IPS-11a (cell line): ENCODE data around the gene WIPF3.

Experiments
- H3K4me3 ChIP-seq: one replicate; pipeline ENCODE4 v1.5.1; 2013; ENCODE audit warnings: low read depth, low read length, control low read depth

WIPF3 gene

DNA sequence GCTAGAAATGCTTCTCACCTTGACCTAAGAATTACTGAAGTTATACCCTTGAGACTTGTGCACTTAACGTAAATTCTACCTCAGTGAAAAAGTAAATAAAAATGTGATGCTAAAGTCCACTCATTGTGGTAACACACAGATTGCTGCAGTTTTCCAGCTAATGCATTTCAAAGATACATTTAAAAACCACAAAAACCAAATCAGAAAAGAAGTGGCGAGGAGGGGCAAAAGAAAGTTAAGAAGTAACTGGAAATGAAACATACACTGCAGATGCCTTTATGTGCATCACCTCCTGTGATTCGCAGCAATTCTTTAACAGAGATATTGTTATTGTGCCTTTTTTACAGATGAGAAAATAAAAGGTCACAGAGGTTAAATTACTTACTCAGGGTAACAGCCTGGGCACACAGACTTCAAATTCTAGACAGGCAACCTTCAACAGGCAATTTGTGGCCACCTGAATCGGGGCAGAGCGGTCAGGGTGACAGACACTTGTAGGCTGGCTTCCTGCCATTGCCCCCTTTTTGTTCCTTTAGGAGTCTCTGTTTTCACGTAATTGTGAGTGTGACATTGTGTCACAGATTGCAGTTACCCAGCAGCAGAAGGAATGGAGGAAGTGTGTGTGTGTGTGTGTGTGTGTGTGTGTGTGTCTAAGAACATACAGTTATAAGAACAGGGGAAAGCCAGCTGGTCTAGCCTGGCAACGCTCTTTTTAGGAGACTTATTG, 1.9 kb downstream of the WIPF3 start:
- no peak overlapping the region for H3K4me3 ChIP-seq

DNA sequence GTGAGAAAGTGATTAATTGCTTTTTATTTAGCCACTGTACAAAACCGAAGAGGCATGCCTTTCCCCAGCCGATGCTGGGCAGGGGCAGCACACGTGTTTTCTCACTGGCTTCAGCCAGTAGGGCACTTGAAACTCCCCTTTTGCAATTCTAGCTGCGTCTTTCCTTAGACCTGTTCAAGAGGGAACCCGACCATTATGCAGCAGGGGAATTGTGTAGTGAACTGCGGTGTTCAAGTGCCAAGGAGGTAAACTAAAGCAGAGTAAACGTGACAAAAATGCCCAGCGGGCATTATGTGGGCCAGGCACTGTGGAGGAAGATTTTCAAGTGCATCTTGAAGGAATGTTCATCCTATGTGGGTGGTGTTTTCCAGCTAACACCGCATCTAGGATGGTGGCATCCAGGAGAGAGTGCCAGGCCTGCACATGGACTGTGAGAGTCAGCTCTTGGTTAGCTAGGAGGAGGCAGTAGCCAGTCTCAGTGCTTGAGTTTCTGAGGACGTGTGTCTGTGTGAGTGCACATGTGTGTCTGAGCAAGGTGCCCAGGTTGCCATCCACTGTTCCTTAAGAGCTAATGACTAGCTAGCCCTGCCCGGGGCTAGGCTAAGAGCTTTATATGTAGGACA, 3.3 kb downstream of the WIPF3 start:
- H3K4me3 ChIP-seq = no peak overlapping the region

DNA sequence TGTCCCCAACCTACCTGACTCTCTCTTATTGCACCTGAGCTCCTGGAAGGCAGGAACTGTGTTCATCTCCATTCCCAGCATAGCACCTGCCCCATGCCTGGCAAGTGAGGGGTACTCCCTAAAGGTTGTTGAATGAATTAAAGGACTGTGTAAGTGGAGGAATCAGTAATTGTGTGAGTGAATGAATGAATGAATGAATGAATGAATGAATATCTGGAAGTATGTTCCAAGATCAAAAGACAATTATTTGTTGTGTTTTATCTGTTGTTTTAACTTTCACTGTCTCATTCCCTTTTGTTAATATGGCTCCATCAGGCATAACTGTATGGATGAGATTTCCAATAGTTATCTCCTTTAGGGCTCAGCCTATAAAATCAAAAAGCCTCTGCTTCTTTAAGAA, 4.0 kb downstream of the WIPF3 start:
- no peak overlapping the region for H3K4me3 ChIP-seq

DNA sequence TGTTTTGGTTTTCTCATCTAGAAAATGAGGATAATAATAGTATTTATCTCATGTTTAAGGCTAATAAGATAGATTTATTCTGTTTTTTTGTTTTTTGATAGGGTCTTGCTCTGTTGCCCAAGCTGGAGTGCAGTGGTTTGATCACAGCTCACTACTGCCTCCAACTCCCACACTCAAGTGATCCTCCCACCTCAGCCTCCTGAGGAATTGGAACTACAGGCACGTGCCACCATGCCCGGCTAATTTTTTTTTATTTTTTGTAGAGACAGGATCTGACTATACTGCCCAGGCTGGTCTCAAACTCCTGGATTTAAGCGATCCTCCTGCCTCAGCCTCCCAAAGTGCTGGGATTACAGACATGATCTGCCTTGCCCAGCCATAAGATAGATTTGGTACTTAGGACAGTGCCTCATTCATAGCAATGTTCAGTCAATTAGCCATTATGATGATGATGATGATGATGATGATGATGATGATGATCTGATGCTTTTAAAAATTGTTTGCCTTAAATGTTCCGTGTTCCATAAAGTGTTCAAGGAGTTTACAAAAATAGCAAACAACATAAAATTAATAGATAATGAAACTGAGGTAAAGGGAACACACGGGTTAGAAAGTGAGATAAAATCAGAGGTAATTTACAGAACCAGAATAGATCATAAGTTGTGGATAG, 4.6 kb downstream of the WIPF3 start:
- H3K4me3 ChIP-seq = no peak overlapping the region

DNA sequence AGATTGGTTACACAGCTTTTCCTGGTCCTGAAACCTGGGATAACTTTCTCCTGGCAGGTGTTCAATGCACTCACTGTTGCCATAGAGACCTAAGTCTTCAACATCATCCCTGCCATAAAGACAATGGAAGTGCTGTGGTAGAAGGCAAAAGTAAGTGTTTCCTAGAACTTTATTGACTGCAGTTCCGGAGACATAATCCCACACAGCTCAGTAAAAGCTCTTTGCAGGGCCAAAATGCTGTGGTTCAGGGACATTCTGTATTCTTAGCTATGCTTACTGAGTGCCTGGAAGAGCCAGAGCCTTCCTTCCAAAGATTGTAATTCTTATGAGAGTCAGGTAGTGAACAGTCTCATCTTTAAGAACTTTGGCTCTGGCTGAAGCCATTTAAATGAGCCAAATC, 5.3 kb downstream of the WIPF3 start:
- no peak overlapping the region for H3K4me3 ChIP-seq

DNA sequence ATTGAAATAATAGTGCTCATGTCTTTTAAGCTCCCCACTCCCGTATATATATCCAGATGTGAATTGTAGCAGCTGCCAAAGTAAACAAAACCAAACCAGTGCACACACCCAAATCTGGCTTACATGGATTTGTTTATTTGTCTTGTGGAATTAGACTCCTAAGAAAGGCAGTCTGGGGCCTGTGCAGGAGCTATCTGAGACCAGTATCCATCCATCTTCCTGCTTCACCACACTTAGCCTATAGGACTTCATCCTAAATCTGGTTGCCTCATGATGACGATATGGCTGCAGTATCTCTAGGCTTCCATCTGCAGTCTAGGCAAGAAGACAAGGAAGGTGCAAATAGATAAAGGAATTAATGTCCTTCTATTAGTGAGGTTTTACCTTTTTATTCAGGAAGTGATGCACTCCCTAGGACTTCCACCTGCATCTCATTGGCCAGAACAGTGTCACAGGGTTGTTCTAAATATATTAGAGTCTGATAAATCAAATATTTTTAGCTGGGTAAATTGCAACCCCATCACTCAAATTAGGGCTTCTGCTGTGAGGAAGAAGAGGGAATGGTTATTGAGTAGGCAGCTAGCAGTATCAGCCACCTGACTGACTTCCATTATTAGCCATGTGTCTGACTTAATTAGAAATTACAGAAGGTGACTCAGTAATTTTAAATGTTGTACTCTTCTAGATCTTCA, 6.0 kb downstream of the WIPF3 start:
- H3K4me3 ChIP-seq = no peak overlapping the region

DNA sequence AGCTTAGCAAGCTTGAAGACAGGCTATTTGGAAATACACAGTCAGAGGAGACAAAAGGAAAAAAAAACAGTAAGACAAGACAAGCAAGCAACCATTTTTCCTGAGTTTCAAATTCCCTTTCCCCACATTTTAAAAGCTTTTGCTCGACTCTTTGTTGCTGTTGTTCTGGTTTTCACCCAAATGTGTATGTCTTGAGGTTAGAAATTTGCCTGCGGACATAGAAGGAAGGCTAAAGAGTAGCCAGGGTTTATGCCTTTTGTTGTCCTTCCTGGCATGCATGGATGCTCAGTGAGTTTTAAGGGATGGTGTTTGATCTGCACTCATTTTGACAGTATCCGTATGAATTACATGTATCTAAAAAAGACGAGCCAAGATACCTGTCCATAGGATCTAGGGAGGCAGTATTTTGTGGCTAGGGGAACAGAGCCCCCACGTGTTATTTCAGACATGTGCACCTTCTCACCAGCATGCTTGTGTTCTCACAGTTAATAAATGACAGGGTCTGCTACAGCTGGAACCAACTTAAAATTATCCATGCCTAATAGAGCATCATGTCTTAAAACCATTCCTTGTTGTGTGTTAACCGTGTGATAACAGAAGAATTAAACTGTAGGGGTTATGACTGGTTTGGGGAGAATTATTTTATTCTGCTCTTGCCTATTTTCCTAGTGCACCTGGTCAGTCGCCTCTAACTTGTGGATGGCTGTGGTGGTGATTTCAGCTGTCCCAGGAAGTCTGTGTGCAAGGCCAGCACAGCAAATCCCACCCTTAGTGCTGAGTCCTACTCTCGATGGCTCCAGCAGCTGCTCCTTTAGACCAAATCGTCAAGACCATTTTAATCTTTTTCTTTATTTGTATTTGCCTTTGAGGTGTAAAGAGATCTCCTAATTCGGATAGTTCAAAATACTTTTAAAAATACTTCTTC, 9.1 kb downstream of the WIPF3 start:
- no peak overlapping the region for H3K4me3 ChIP-seq

DNA sequence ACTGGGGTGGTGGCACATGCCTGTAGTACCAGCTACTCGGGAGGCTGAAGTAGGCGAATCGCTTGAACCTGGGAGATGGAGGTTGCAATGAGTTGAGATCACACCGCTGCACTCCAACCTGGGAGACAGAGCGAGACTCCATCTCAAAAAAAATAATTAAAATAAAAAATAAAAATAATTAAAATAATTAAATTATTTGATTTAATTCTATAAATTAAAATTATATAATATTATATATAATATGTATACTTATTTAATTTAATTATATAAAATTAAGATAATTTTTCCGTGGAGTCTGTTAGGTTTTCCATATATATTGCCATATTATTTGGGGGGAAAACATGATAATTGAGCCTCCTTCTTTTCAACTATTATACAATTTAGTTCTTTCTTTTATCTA, 12.0 kb downstream of the WIPF3 start:
- H3K4me3 ChIP-seq = no peak overlapping the region

DNA sequence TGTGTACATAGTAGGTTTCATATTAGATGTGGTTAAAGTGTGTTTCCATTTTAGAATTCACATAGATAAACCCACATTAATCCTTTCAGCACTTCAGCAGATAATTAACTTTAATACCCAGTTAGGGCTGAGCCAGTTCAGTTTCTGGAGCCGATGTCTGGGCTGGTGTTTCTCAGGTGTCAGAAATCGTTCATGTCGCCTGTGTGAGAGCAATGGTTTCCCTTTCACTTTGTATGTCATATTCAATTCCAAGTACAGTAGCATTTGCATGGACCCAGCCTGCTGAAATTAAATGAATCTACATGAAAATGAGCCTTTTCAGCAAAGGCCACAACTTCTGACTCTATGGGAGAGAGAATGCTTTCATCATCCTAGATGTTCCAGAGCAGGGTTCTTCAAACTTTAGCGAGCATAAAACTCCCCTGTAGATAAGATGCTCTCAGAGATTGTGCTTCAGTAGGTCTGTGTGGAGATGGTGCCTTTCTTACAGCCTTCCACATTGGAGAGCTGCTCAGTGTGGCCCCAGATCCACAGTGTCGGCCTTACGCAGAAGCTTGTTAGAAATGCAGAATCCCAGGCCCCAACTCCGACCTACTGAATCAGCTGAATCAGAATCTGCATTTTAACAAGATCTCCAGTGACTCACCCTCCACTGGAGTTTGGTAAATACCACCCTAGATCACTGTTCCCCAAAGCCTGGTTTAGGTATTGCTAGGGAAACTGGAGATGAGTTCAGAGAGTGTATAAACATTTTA, 19.6 kb downstream of the WIPF3 start:
- H3K4me3 ChIP-seq = no peak overlapping the region

DNA sequence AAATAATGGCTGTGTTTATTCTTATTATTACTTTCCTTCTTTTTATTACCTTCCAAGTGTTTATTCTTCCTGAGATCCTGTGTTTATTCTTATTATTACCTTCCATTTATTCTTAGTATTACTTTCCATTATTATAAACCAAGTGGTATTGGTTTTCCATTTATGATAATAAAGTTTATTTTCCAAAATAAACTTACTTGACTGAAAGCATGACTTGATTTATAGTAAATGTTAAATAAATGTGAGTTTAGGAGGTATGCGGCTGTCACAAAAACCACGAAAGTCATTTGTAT, 20.2 kb downstream of the WIPF3 start:
- no peak overlapping the region for H3K4me3 ChIP-seq

DNA sequence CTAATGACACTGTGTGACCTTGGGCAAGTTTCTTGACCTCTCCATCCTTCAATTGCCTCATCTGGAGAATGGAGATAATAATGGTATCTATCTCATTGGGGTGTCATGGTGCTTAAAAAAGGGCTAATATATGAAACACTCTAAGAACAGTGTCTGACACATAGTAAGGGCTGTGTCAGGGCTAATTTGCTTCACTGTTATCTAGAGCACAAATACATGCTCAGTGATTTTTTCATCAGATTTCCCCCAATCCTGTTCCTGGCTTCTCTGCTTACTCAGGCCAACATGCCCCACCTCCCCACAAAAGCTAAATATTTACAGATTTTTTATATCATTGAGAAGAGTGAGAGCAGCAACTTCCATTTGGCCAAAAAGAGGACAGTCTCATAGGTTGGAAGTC, 20.6 kb downstream of the WIPF3 start:
- no peak overlapping the region for H3K4me3 ChIP-seq

DNA sequence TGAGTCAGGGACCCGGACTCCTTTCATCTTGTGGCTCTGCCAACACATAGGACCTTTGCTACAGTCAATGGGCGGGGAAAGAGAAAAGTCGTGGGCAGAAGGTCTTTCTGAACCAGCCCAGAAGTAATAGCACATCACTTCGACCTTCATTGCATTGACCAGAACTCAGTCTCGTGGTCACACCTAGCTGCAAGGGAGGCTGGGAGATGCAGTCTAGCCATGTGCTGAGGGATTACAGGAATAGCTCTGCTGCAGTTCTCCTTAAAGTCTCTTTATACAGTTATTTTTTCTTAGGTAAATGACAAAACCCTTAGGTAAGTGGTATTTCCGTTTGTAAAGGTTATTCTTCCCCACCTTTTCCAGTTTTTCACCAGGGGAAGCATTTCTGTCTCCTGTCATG, 25.4 kb downstream of the WIPF3 start:
- no peak overlapping the region for H3K4me3 ChIP-seq

DNA sequence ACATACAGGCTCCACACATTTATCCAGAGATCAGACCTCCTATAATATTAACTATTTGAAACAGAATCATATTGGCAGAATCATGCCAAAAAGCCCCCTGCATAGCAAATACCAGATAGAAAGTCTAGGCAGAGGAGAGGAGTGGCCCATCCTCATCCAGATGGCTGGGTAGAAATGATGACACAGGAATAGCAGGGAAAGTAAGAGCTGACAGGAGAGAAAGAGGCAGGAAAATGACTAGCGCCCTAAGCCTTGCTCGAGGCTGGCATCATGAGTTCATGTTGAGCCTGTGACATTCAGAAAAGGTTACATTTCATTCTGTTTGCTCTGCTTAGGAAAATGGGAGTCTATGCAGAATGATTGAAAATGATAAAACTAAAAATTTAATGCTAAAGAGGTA, 27.6 kb downstream of the WIPF3 start:
- H3K4me3 ChIP-seq = no peak overlapping the region

DNA sequence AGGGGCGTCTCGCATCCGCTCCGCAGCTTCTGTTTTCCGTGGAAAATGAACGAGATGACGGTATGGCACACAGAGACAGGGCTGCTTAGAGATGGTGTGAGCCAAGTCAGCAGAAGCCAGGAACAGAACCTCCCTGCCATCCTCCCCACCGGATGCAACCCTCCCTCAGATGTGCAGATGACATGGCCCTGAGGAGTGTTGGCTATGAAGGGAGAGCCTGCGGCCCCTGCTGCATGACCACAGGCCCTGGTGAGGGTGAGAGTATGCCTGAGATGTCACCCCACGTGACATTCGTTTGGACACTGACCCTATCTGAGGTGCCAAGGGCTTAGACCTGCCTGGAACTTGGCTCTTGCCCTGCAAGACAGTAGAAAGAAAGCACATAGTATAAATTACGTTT, 29.4 kb downstream of the WIPF3 start:
- H3K4me3 ChIP-seq = no peak overlapping the region

DNA sequence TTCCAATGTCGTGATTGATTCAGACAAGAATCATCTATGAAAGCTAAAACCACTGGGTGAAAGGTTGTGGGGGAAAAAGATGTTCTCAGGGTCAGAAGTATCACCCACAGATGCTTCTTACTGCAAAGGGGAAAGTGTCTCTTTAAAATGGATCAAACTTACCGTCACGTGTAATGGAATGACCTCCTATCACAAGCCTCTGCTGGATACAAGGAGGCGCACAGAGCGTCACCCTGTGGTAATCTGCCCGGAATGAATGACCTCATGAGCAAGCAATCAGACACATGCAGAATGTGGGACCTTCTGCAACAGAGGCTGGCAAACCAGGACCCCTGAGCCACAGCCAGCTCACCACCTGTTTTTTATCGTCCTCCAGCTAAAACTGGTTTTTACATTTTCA, 33.0 kb downstream of the WIPF3 start:
- no peak overlapping the region for H3K4me3 ChIP-seq

DNA sequence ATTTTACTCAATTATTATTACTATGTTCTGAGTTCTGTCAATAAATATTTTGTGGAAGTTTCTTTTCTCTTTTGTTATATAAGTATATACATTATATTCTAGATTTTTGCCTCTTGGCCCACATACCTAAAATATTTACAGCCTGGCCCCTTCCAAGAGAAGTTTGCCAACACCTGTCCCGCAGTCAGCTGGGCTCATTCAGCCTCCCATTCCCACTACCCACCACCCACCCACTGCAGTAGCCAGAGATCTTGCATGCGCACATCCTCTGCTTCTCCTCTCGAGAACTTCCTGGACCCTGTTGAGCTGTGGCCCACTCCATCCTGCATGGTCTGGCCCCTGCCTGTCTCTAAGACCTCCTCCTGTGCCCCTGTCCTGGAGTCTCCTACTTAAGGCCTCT, 33.6 kb downstream of the WIPF3 start:
- H3K4me3 ChIP-seq = no peak overlapping the region

DNA sequence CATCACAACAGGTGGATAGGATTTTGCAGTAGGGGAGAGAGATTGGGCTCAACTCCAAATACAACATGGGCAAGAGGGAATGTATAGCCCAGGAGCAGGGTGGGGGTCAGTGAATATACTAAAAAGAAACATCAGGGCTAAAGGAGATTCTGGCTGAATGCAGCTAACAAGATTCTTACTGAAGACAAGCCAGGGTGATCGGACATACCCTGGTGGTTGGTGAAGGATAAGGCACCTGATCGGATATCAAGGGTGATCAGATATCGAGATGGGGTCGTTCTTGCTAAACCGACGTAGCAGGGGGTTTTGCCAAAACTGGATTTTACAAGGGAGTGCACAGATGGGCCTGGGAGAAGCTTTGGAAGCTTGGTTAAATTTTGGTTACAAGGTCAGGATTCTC, 34.4 kb downstream of the WIPF3 start:
- no peak overlapping the region for H3K4me3 ChIP-seq

DNA sequence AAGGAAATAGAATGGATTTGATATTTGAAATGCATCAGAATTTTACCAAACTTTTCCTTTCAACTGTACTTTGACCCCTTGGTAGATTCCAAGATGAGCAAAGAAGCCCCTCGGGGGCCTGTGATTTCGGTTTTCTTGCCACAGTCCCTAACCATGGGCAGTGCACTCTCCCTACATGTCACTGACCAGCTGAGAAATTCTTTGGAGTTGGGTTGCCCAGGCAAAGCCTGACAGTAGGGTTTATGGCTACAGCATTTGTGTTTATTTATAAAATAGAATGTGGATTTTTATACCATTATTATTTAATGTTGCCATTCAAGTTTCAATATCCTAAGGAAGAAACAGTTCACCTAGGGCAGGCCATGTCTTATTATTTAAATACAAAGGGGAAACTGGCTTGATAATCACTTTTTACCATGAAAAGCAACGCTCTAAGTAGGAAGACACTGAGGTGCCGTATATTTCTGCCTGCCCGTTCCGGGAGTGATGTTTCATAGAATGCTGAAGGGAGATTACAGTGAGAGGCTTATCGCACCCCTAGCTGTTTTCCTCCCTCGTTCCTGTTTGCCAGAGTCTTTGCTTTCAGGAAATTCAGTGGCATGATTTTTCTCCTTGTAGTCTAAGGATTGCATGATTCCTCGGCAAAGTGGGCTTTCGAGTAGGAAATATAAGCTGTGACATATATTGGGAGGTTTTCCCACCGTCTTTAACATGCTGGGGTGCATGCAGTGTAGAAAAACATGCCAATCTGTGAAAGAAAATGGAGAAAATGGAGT, 35.8 kb downstream of the WIPF3 start:
- H3K4me3 ChIP-seq = no peak overlapping the region

DNA sequence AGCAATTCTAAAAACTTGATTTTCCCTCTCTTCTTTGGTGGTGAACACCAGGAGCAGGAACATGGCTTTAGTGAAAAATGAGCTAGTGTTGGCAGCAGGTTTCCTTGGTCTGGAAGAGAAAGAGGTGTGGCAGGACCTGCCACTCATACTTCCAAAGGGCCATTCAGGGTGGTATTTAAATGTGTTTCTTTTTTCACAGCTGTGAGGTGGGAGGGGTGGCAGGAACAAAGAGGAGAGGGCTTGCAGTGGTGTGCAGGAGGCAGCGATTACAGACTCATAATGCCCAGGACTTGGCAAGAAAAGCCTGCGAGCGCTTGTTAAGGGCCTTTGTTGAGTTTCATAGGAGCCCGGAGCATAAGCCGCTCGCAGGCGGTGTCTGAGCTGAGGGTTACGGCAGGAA, 36.8 kb downstream of the WIPF3 start:
- no peak overlapping the region for H3K4me3 ChIP-seq

DNA sequence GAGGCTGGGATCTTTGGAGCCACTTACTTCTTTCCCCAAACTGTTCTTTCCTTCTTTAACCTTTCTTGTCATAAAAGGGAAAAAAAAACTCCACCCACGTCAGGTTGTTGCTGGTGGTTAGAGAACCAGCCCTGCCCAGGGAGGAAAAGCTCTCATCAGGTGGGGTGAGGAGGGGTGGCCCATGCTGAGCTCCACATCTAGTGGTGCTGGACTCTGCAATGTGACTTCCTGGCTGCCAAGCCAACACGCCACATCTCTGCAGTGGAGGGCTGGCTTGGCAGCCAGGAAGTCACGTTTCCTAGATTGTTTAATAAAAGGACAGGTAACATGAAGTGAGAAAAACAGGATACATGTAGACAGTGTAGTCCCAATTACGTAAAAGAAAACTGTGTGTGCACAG, 37.4 kb downstream of the WIPF3 start:
- H3K4me3 ChIP-seq = no peak overlapping the region
